ENCODE measurements around the gene WRNIP1. TPM values are rescaled to one million over a fixed set of nuclear protein-coding genes. Genes with fewer than 3 reads are reported as not detected.

The WRNIP1 gene
- total and polyA plus RNA-seq, 10 of the 15 experiments (the other 5 are each of a cell fraction or from before 2014, with no cell fraction given): 9.3 to 30.5 (median 24.3) TPM

GRCh38 chr6:2780102-2780737 is 15.0 kb downstream of the WRNIP1 start (continued):
- TF ChIP-seq ATF2 (IDR thresholded peaks at IDR 0.05; ENCODE audit: low read length) (no peak), BMI1 (IDR thresholded peaks at IDR 0.05; ENCODE audit: borderline replicate concordance) (no peak), TBL1XR1 (IDR thresholded peaks at IDR 0.05; ENCODE audit: low read depth, low read length) (no peak), JUND (IDR thresholded peaks at IDR 0.05; ENCODE audit: low read depth, low read length) (no peak), MLLT1 (IDR thresholded peaks at IDR 0.05) (no peak), CEBPB (IDR thresholded peaks at IDR 0.05; ENCODE audit: borderline replicate concordance in 1 of 2, low read depth in 2 of 2, low read length in 2 of 2) (no peak), WRNIP1 (IDR thresholded peaks at IDR 0.05; ENCODE audit: borderline replicate concordance, low read depth, low read length) (no peak), NKRF (conservative IDR thresholded peaks at IDR 0.05) (no peak)

Data from GM12878 (cell line).